ENCODE data around the gene PTPRCAP.

DNA sequence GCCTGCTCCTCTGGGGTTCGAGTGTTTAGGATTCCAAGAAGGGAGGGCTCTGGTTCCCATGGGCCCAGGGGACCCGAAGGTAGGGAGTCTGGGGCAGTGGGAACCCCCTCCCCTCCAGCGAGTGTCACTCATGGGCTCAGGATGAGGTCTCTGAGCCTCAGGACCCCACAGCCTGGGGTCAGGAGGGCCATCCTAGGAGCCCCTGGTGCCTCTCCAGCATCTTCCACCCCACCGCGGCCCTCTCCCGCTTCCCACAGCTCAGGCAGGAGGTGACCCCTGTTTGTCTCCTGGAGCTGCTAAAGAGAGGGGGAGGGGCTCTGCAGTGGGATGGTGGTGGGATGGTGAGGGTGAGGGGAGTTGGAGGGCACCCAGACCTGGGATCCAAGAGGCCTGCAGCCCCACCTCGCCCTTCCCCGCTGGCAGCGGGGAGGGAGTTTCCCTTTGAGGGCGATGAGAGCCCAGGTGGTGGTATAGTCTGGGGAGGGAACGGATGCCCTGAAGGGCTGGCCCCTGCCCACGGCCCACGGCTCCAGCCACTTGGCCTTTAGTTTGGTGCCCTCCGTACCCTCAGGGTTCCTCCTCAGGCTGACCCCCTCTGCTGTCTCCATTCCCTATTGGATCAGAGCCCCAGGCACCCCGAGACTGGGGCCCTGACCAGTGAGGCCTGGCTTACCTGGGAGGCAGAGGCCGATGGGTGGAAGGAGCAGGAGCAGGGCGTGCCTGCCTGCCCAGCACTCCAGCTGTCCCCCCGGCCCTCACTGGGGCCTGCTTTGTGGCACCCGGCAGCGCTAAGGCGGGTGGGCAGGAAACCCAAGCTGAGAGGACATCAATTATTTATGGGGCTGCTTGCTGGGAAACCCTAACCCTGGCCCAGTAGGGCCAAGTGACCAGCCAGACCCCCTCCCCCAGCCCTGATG lies 16.6 kb upstream of the PTPRCAP start:
- TF ChIP-seq POLR2AphosphoS5 (IDR thresholded peaks at IDR 0.05) (no peak), CTCF (IDR thresholded peaks at IDR 0.05) (no peak)
